HFF-Myc (cell line): ENCODE results near the gene GSN.

ENCODE experiments used
- DNase-seq: peaks from one replicate; pipeline ENCODE4 v3.0.0-alpha.2; 2011; ENCODE audit warnings: low read depth; ENCODE audit errors: extremely low read depth
- H3K4me3 ChIP-seq: replicated peaks from 2 replicates; pipeline ENCODE4 v1.5.1; 2011; ENCODE audit warnings: low read depth, mild to moderate bottlenecking, control low read depth, low read length
- TF ChIP-seq, protein P1 (sequence below): IDR thresholded peaks from 2 replicates; pipeline ENCODE4 v1.5.1; 2012; ENCODE audit warnings: mild to moderate bottlenecking, low read depth, low read length, control low read depth; ENCODE audit errors: missing control alignments

Gene GSN

DNA sequence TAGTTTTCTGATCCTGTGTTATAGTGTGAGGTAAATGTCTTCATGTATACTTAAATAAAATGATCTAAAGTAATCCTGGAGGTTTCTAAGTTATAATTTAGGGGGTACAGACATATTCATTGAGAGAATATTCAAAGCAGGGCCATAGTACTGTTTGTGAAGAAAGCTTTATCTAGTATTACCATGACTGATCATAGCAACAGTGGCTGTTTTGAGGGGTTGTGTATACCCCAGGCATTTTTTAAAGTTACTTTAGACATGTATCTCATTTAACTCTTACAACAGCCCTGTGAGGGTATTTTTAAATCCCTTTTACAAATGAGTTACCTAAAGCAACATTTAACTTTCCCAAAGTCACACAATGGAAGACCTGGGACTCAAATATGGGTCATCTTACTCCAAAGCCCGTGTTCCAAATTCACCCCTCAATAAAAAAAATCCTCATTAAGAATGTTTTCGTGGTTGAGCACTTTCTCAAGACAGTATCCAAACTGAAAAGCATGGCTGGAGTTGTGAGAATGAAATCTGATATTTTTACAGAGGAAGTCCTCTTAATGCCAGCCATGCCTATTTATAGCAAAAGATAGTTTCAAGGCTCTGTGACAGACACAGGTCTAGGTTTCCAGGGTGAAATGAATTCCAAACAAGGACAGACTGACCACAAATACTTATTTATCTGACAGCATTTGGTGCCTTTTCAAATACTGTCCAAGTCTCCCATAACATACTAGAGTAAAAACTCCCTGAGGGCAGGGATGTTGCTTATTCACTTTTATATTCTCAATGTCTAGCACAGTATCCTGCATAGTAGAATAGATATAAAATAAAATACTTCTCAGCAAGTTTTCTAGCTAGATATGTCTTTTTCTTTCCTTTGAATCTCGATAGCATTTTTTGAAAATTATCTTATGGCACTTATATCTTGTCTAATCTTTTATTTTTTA lies 91.7 kb downstream of the GSN start:
- TF ChIP-seq, protein P1, sequence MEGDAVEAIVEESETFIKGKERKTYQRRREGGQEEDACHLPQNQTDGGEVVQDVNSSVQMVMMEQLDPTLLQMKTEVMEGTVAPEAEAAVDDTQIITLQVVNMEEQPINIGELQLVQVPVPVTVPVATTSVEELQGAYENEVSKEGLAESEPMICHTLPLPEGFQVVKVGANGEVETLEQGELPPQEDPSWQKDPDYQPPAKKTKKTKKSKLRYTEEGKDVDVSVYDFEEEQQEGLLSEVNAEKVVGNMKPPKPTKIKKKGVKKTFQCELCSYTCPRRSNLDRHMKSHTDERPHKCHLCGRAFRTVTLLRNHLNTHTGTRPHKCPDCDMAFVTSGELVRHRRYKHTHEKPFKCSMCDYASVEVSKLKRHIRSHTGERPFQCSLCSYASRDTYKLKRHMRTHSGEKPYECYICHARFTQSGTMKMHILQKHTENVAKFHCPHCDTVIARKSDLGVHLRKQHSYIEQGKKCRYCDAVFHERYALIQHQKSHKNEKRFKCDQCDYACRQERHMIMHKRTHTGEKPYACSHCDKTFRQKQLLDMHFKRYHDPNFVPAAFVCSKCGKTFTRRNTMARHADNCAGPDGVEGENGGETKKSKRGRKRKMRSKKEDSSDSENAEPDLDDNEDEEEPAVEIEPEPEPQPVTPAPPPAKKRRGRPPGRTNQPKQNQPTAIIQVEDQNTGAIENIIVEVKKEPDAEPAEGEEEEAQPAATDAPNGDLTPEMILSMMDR, result no peak
- H3K4me3 ChIP-seq, result no peak overlapping the region
- DNase-seq, result no peak

DNA sequence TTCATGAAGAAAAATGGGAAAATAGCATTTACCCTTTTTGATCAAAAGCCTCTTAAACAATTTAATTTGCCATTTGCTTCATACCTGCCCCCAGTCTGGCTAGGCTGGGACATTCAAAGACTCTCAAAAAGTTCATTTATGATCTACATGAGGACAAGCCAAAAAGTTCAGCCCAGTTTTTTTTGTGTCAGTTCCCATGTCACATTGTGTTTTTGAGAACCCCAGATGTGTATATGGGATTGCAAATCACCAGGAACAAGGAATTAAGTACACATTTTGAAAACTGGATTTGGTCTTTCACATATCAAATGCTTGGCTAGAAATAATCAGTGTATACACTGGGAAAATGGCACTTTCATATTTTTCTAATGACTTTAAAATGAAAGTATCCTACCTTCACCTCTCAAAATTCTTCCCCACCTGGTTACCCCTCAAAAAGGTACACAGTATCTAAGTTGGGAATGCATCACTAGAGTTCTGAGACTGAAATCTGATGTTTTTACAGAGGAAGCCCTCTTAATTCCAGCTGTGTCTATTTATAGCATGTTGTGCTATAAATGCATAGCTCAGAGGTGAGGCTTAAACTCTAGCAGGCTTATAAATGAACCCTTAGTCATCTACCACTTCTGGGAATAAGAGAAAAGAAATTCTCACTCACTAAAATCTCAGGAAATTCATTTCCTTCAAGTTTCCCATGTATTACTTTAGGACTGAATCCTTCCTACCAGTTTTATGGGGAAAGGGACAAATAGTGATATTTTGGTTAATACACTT lies 92.8 kb downstream of the GSN start:
- TF ChIP-seq, protein P1, result no peak
- DNase-seq, result no peak
- H3K4me3 ChIP-seq, result no peak overlapping the region

DNA sequence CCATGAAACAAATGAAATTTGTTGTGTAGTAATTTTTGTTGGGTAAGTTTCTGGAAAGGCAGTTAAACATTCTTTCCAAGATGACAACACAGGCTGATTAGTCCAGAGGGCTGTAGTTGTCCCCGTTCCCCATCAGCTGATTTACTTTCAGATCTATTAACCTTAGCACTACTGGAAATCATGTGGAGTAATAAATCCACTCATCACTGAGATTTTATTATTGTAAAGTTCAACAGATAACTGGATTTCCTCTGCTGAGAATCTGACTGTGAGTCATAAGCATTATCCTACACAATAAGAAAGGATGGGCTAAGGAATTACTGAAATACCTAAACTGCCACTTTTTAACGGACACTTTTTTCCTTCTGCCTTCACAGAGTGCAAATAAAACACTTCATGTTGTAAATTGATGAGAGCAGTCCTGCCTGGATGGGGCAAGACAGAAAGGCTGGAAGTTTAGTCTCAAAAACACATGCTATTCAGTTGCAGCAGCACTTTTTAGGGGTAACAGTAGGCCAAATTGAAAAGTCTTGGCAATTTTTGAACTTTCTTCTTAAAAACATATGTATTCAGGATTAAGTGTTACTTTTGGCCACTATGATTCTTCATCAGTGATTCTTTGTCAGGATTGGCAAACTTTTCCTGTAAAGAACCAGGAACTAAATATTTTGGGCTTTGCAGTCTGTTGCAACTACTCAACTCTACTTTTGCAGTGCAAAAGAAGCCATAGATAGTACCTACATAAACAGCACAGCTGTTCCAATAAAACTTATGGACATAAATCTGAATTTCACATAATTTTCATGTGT lies 95.1 kb downstream of the GSN start:
- H3K4me3 ChIP-seq, result no peak overlapping the region
- TF ChIP-seq, protein P1, result no peak
- no peak for DNase-seq

DNA sequence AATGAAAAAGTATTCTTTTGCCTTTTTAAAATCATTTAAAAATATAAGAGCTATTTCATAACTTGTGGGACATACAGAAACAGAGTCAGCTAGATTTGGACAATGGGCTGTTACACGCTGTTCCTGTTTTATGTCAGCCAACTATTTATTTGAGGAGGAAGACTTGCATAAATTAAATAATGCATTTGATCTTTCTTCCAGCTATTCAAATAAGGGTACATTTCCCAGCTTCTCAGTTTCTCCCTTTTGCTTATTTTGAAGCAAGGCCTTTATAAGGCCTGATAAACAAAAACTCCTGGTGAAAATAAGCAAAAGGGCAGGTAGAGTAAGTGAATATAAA lies 95.6 kb downstream of the GSN start:
- TF ChIP-seq, protein P1, result no peak
- no peak for DNase-seq
- no peak overlapping the region for H3K4me3 ChIP-seq

DNA sequence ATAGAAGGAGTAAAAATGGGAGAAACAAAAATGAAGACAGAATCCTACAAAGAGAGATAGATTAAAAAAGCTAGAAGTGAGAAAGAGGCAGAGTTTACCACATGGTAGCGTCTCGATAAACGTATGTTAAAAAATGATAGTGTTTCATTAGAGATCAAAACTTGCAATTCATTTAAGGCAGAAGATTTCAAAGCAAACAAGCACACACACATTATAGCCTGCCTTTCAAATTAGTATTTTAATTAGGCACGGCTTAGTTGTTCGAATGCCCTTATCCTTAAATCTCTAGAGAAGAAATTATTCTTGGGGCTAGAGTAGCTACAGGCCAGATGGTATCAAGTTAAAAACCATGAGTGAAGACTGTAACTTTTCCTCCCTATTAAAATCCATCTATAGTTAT lies 96.1 kb downstream of the GSN start:
- no peak overlapping the region for H3K4me3 ChIP-seq
- no peak for DNase-seq
- TF ChIP-seq, protein P1, result no peak

DNA sequence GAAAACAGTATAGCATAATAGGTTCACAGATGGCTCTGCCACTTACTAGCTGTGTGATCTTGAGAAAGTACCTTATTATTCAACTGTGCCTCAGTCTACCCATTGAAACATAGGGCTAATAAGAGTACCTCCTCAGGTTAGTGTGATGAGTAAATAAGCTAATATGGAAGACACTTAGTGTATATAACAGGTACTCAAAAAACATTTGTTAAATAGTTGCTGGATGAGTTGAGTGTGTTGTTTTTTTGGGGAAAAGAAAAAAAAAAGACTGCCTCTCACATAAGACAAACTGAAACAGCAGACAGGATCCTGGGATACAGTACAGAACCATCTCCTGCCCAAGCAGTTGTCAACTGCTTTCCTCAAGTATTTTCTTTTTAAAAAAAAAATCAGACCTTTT lies 96.9 kb downstream of the GSN start:
- TF ChIP-seq, protein P1, result no peak
- H3K4me3 ChIP-seq, result no peak overlapping the region
- no peak for DNase-seq
